GM12878 (cell line): Measurements from ENCODE around the gene TRAPPC11.

ENCODE experiments used
- CEBPZ ChIP-seq: fragments of 150-350 bp; IDR thresholded peaks from 2 replicates; pipeline ENCODE4 v1.6.1; 2016; ENCODE audit warnings: low read depth, low read length
- CTCF ChIP-seq, 3 experiments: IDR thresholded peaks in 2 of 3; conservative IDR thresholded peaks in 1 of 3; 2 replicates each; pipeline ENCODE4 v1.5.1; 2011; ENCODE audit warnings: low read depth in 3 of 3, low read length in 3 of 3, mild to moderate bottlenecking in 3 of 3, control low read depth in 2 of 3, moderate library complexity in 2 of 3, inconsistent platforms in 1 of 3, mixed read lengths in 1 of 3; ENCODE audit not compliant: control insufficient read depth in 2 of 3, insufficient read depth in 1 of 3; ENCODE audit errors: extremely low read depth in 1 of 3
- EP300 ChIP-seq, 2 experiments: fragments of 150-350 bp in 1 of 2; IDR thresholded peaks; 2 replicates each; pipeline ENCODE4 v1.6.1; 2011 to 2012; ENCODE audit warnings: low read depth in 2 of 2, low read length in 2 of 2, borderline replicate concordance in 1 of 2, improper control_type of control experiment in 1 of 2, inconsistent platforms in 1 of 2; ENCODE audit not compliant: control insufficient read depth in 1 of 2
- MYC ChIP-seq: IDR thresholded peaks from 2 replicates; pipeline ENCODE4 v1.6.1; 2011; ENCODE audit warnings: mild to moderate bottlenecking, low read length, moderate library complexity, inconsistent platforms; ENCODE audit not compliant: insufficient read depth, insufficient replicate concordance, insufficient read length, severe bottlenecking
- POLR2A ChIP-seq: IDR thresholded peaks from 2 replicates; pipeline ENCODE4 v1.6.1; 2011; ENCODE audit warnings: low read depth, mild to moderate bottlenecking, low read length

- TF ChIP-seq CTCF (IDR thresholded peaks at IDR 0.05 in 2 of 3, conservative IDR thresholded peaks at IDR 0.05 in 1 of 3; ENCODE audit: control insufficient read depth in 2 of 3, extremely low read depth in 1 of 3, insufficient read depth in 1 of 3, low read depth in 3 of 3, low read length in 3 of 3): no peak
- no peak for TF ChIP-seq CEBPZ
- no peak for TF ChIP-seq POLR2A
- TF ChIP-seq EP300 (IDR thresholded peaks at IDR 0.05; ENCODE audit: borderline replicate concordance in 1 of 2, control insufficient read depth in 1 of 2, low read depth in 2 of 2, low read length in 2 of 2): no peak
- no peak for TF ChIP-seq MYC
Observed at GRCh38 chr4:183714626-183715025, 55.5 kb downstream of the TRAPPC11 start.
